Natural killer cell (primary cell): ENCODE data around the gene FAF1. TPM values are rescaled to one million over a fixed set of nuclear protein-coding genes. Genes with fewer than 3 reads are reported as not detected.
"Not testable (repeated sequence)": the region's sequence is repeated elsewhere in the genome, so short reads cannot be mapped to it uniquely, and the experiment has no call there.

Experiments used
- ATAC-seq, 3 donors: fragments of 150-1000 bp in 2 of 3; fragments of 200-7000 bp in 1 of 3; cut with Tn5 transposase; 1 replicate in 1 of 3; 2 replicates in 2 of 3; pipeline ENCODE4 v1.10.0; 2021; ENCODE audit warnings: mild to moderate bottlenecking in 2 of 3, moderate library complexity in 2 of 3
- DNase-seq, 2 donors: peaks; one replicate each; pipeline versions ENCODE4 v3.0.0 to v3.0.0-alpha.2; 2013 to 2021; ENCODE audit warnings: mixed read lengths in 1 of 2
- H3K27ac ChIP-seq: one replicate; pipeline ENCODE4 v1.5.1; 2013; ENCODE audit warnings: mild to moderate bottlenecking, low read length
- H3K27me3 ChIP-seq: one replicate; pipeline ENCODE4 v1.6.1; 2013; ENCODE audit warnings: low read length; ENCODE audit not compliant: control insufficient read depth, insufficient read depth
- H3K36me3 ChIP-seq: one replicate; pipeline ENCODE4 v1.6.1; 2013; ENCODE audit warnings: low read length; ENCODE audit not compliant: control insufficient read depth, insufficient read depth
- H3K4me1 ChIP-seq: one replicate; pipeline ENCODE4 v1.6.1; 2013; ENCODE audit warnings: low read length; ENCODE audit not compliant: control insufficient read depth, insufficient read depth
- H3K4me3 ChIP-seq: one replicate; pipeline ENCODE4 v1.5.1; 2013; ENCODE audit warnings: low read length
- H3K9me3 ChIP-seq: one replicate; pipeline ENCODE4 v1.6.1; 2013; ENCODE audit warnings: low read length; ENCODE audit not compliant: control insufficient read depth, insufficient read depth
- H3K27ac Mint-ChIP-seq, 2 donors: one replicate each; pipeline ENCODE4 v1.8.0; 2022; ENCODE audit warnings: mild to moderate bottlenecking in 2 of 2, mixed read lengths in 2 of 2, moderate library complexity in 1 of 2
- H3K27me3 Mint-ChIP-seq, 2 donors: one replicate each; pipeline ENCODE4 v1.8.0; 2022; ENCODE audit warnings: low read depth in 2 of 2, mixed read lengths in 2 of 2
- H3K36me3 Mint-ChIP-seq: one replicate; pipeline ENCODE4 v1.8.0; 2022; ENCODE audit warnings: mixed read lengths
- H3K4me1 Mint-ChIP-seq, 2 donors: one replicate each; pipeline ENCODE4 v1.8.0; 2022; ENCODE audit warnings: mixed read lengths in 2 of 2
- H3K4me3 Mint-ChIP-seq: one replicate; pipeline ENCODE4 v1.8.0; 2022; ENCODE audit warnings: mild to moderate bottlenecking, moderate library complexity, mixed read lengths
- H3K9me3 Mint-ChIP-seq, 2 donors: one replicate each; pipeline ENCODE4 v1.8.0; 2022; ENCODE audit warnings: mixed read lengths in 2 of 2
- CTCF ChIP-seq: fragments of 200-600 bp; IDR thresholded peaks from one replicate; pipeline ENCODE4 v1.8.0; 2022; ENCODE audit warnings: antibody characterized with exemption
- WGBS: methylation state at CpG from one replicate; pipeline ENCODE4 v1.1.7; 2013; ENCODE audit warnings: missing lambda C conversion rate; ENCODE audit not compliant: insufficient coverage; 5-methylcytosine and 5-hydroxymethylcytosine counted together
- intact Hi-C: fragments of 100-400 bp; cut with micrococcal nuclease; formaldehyde crosslinking; loops from one replicate; pipeline ENCODE4 v1.14.2; 2022
- total RNA-seq, 4 donors: library from RNA; stranded (reverse); fragments of 120-200 nt in 1 of 4; gene quantifications; one replicate each; pipeline versions ENCODE4 v1.2.3 to v1.2.4, GENCODE V29; 2013 to 2022

The FAF1 gene
- total RNA-seq, 3 donors from 2014 or later (not counting 1 experiment from before 2014, with no cell fraction given), result 56.8 to 59.7 (median 57.2) TPM

- Mint-ChIP-seq H3K36me3 (no peaks in the 10 kb centered on the region), H3K9me3 (no peaks in the 10 kb centered on the region), H3K27ac (peak overlapping the region in 1 of 2 donors; percentile 15), H3K4me3 (no peak overlapping the region), H3K27me3 (no peaks in the 10 kb centered on the region), H3K4me1 (peaks cover 36 to 53% of the 10 kb centered on the region in 2 donors)
- Histone ChIP-seq H3K36me3 (no peaks in the 10 kb centered on the region), H3K27ac (no peak overlapping the region), H3K9me3 (no peaks in the 10 kb centered on the region), H3K27me3 (no peaks in the 10 kb centered on the region), H3K4me3 (no peak overlapping the region), H3K4me1 (no peaks in the 10 kb centered on the region)
- ATAC-seq, result no peak
- 96% methylated on average over 2 of the region's 2 CpGs for WGBS
- intact Hi-C loops, result no loop called here
- DNase-seq, result no peak
- TF ChIP-seq CTCF, result no peak
Observed at GRCh38 chr1:50936321-50936720, 23.7 kb downstream of the FAF1 start.

GRCh38 chr1:50935276-50935675, 24.8 kb downstream of the FAF1 start:
- intact Hi-C loops, H3K9me3 ChIP-seq, H3K27ac ChIP-seq, H3K4me3 ChIP-seq, H3K27ac Mint-ChIP-seq, H3K4me3 Mint-ChIP-seq, H3K9me3 Mint-ChIP-seq, H3K27me3 Mint-ChIP-seq, H3K4me1 ChIP-seq, H3K36me3 ChIP-seq, H3K36me3 Mint-ChIP-seq, ATAC-seq, DNase-seq, H3K27me3 ChIP-seq: not testable (repeated sequence)
- 91% methylated on average over 2 of the region's 2 CpGs for WGBS
- peaks cover 41 to 54% of the 10 kb centered on the region in 2 donors for H3K4me1 Mint-ChIP-seq

- intact Hi-C loops, result no loop called here
- H3K36me3 ChIP-seq, result no peaks in the 10 kb centered on the region
Observed at GRCh38 chr1:50934838-50935237, 25.2 kb downstream of the FAF1 start.

GRCh38 chr1:50933770-50934169, 26.3 kb downstream of the FAF1 start:
- H3K9me3 Mint-ChIP-seq, H3K4me3 Mint-ChIP-seq, H3K4me3 ChIP-seq, intact Hi-C loops, H3K27ac ChIP-seq, H3K36me3 ChIP-seq, H3K36me3 Mint-ChIP-seq, H3K27me3 ChIP-seq, H3K4me1 ChIP-seq, ATAC-seq, DNase-seq, H3K27me3 Mint-ChIP-seq, H3K9me3 ChIP-seq: not testable (repeated sequence)
- Mint-ChIP-seq H3K27ac (peak overlapping the region in 1 of 2 donors; percentile 46), H3K4me1 (peaks cover 43 to 52% of the 10 kb centered on the region in 2 donors)
- 88% methylated on average over 3 of the region's 3 CpGs for WGBS

More at GRCh38 chr1:50934838-50935237, 25.2 kb downstream of the FAF1 start:
- no peaks in the 10 kb centered on the region for H3K9me3 ChIP-seq
- no peak overlapping the region for H3K27ac ChIP-seq
- H3K4me1 Mint-ChIP-seq, result peaks cover 45 to 55% of the 10 kb centered on the region in 2 donors
- H3K27me3 ChIP-seq, result no peaks in the 10 kb centered on the region
- H3K27me3 Mint-ChIP-seq, result no peaks in the 10 kb centered on the region
- ATAC-seq (no peak), DNase-seq (no peak)
- no peak overlapping the region for H3K4me3 ChIP-seq
- no peaks in the 10 kb centered on the region for H3K4me1 ChIP-seq
- no peak overlapping the region for H3K27ac Mint-ChIP-seq
- no peak for TF ChIP-seq CTCF
- no peaks in the 10 kb centered on the region for H3K36me3 Mint-ChIP-seq
- no peaks in the 10 kb centered on the region for H3K9me3 Mint-ChIP-seq
- H3K4me3 Mint-ChIP-seq, result no peak overlapping the region

GRCh38 chr1:50932043-50932442, 28.0 kb downstream of the FAF1 start:
- H3K27me3 ChIP-seq, H3K9me3 ChIP-seq, DNase-seq, H3K4me3 ChIP-seq, H3K27ac ChIP-seq, H3K36me3 ChIP-seq, H3K4me1 ChIP-seq, H3K27me3 Mint-ChIP-seq, H3K9me3 Mint-ChIP-seq, H3K4me3 Mint-ChIP-seq, ATAC-seq, H3K36me3 Mint-ChIP-seq, intact Hi-C loops: not testable (repeated sequence)
- Mint-ChIP-seq H3K27ac (peak overlapping the region in 1 of 2 donors; percentile 29), H3K4me1 (peaks cover 34 to 47% of the 10 kb centered on the region in 2 donors)
- WGBS, result 99% methylated on average over 4 of the region's 4 CpGs
